Stimulated activated naive CD8-positive, alpha-beta T cell treated with anti-CD3 and anti-CD28 coated beads, Interleukin-15, Interleukin-2, amounts not matched to agents 100 U/mL and 50 U/mL, for 24 hours (primary cell): ENCODE measurements around the gene DENND4B.

Experiments
- ATAC-seq: fragments of 150-1000 bp; cut with Tn5 transposase; one replicate; pipeline ENCODE4 v1.10.0; 2021
- DNase-seq: peaks from one replicate; pipeline ENCODE4 v3.0.0; 2021

The DENND4B gene

GRCh38 chr1:153881751-153882150 is 64.8 kb downstream of the DENND4B start:
- DNase-seq = no peak

GRCh38 chr1:153880962-153881361 is 65.6 kb downstream of the DENND4B start:
- ATAC-seq (peak; percentile 50), DNase-seq (peak; percentile 46)

More at GRCh38 chr1:153881751-153882150, 64.8 kb downstream of the DENND4B start:
- ATAC-seq = no peak

DNA sequence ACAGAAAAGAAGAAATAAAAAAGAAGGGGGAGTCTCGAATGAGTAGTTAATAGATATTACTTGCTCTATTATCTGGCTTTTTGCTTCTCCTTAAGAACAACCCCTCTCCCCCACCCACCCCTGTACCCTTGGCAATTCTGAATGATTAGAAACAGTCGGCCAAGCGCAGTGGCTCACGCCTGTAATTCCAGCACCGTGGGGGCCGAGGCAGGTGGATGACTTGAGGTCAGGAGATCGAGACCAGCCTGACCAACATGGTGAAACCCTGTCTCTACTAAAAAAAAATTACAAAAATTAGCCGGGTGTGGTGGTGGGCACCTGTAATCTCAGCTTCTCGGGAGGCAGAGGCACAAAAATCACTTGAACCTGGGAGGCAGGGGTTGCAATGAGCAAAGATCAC is 66.5 kb downstream of the DENND4B start:
- no peak for ATAC-seq

More for the DNA sequence above, 66.5 kb downstream of the DENND4B start:
- DNase-seq = no peak
